Thyroid gland (tissue), 4 donors: ENCODE data around the gene ZNF506.
A peak's percentile ranks its signal among the peaks of the same experiment; 100 is the strongest.

Experiments
- POLR2A ChIP-seq, 2 donors: fragments of 450-650 bp; IDR thresholded peaks; one replicate each; pipeline ENCODE4 v1.6.1; 2017; ENCODE audit warnings: antibody characterized with exemption in 2 of 2, mild to moderate bottlenecking in 2 of 2, moderate library complexity in 1 of 2
- TF ChIP-seq, protein P1 (sequence below), 6 experiments: fragments of 200-600 bp in 3 of 6; fragments of 450-650 bp in 3 of 6; sonication (generic) in 3 of 6; IDR thresholded peaks; one replicate each; pipeline ENCODE4 v1.5.1; 2016 to 2019; ENCODE audit warnings: antibody characterized with exemption in 6 of 6, mild to moderate bottlenecking in 2 of 6, inconsistent platforms in 1 of 6, moderate library complexity in 1 of 6

DNA sequence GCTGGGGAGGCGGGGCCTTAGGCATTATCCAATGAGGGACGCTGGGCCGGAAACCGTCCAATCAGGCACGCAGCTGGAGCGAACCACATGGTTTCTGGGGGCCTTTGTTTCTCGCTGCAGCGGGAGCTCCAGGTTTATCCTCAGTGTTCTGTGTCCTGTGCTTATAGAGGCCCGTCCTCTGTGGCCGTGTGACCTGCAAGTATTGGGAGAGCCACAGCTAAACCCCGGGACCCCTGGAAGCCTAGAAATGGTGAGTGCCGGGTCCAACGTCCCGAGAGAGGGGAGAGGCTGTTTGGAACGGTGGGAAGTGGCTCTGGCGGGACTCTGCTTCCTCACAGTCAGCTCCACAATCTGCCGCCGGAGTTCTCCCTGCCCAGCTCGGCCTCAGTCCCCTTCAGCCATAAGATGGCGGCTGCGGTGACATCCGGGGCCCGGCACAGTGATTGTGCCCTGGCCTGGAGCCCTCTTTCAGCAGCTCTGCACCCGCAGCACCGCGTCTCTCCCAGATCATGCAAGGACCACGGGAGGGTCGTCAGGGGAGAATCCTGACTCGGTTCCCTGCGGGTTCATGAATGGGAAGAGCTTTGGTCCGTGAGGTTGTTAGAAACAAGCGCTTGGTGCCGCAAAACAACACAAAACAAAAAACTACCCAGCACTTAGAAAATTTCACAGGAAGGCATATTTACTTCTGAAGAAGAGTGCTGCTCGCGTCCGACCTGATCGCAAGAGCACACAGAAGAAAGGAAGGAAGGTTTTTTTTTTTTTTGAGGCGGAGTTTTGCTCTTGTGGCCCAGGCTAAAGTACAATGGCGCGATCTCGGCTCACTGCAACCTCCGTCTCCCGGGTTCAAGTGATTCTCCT lies 44.4 kb upstream of the ZNF506 start, which contains the start of gene ZNF253:
- TF ChIP-seq, protein P1, sequence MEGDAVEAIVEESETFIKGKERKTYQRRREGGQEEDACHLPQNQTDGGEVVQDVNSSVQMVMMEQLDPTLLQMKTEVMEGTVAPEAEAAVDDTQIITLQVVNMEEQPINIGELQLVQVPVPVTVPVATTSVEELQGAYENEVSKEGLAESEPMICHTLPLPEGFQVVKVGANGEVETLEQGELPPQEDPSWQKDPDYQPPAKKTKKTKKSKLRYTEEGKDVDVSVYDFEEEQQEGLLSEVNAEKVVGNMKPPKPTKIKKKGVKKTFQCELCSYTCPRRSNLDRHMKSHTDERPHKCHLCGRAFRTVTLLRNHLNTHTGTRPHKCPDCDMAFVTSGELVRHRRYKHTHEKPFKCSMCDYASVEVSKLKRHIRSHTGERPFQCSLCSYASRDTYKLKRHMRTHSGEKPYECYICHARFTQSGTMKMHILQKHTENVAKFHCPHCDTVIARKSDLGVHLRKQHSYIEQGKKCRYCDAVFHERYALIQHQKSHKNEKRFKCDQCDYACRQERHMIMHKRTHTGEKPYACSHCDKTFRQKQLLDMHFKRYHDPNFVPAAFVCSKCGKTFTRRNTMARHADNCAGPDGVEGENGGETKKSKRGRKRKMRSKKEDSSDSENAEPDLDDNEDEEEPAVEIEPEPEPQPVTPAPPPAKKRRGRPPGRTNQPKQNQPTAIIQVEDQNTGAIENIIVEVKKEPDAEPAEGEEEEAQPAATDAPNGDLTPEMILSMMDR (IDR thresholded peaks at IDR 0.05): peak in 1 of 6 experiments; percentile 8
- peak; percentile 90 to 98 for TF ChIP-seq POLR2A (IDR thresholded peaks at IDR 0.05)
